ENCODE measurements around the gene MAP3K12. TPM values are rescaled to one million over a fixed set of nuclear protein-coding genes. Genes with fewer than 3 reads are reported as not detected.
"Not testable (repeated sequence)": the region's sequence is repeated elsewhere in the genome, so short reads cannot be mapped to it uniquely, and the experiment has no call there.

Gene MAP3K12
- total RNA-seq, 1 experiment from 2014 or later = 14.7 TPM

DNA sequence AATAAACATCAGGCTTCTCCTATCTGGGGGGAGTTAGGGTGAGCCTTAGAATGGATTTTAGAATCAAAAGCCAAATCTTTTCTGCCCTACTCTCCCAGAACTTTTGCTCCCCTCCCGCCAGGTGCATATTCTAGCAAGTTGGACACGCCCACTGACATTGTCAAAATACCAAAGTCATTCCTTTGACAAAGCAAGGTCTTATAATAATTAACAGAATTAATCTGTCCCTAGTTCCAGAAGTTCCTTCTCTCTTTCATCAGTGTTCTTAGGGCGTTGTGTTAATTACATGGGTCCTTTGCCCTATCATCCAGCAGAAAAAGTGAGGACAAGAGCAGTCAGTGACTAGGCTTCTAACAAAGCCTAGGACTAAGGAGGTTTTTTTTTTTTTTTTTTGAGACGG is 55.3 kb downstream of the MAP3K12 start:
- Histone ChIP-seq H3K27me3 (ENCODE audit: insufficient read depth, low read depth) (no peaks in the 10 kb centered on the region), H3F3A (ENCODE audit: insufficient read depth, low read depth) (peaks cover 46% of the 10 kb centered on the region), H3K27ac (no peak overlapping the region), H2AFZ (no peak overlapping the region), H3K9me2 (ENCODE audit: insufficient read depth) (no peaks in the 10 kb centered on the region), H3K4me1 (replicated peaks; ENCODE audit: insufficient read depth) (peaks cover 13% of the 10 kb centered on the region), H4K20me1 (ENCODE audit: insufficient read depth) (peaks cover 3% of the 10 kb centered on the region; the same call in 1 of the 2 replicates), H3K36me3 (ENCODE audit: low read depth) (peaks cover 19% of the 10 kb centered on the region), H3K9me3 (ENCODE audit: insufficient read depth, low read depth) (no peaks in the 10 kb centered on the region), H3K79me2 (ENCODE audit: low read depth) (peaks cover 35% of the 10 kb centered on the region), H3K4me3 (no peak overlapping the region), H3K4me2 (peak overlapping the region; percentile 25)
- intact Hi-C loops (cut with micrococcal nuclease; ENCODE audit: unreplicated experiment) = no loop called here
- ChIA-PET CTCF (interaction anchor here (0.7 kb wide), 1 partner anchor 16 kb away, joined by 10 read pairs; no protein-coding TSS in a partner anchor), POLR2A (ENCODE audit: unreplicated experiment) (interaction anchor here (0.6 kb wide), 1 partner anchor 76 kb away, joined by 10 read pairs; no protein-coding TSS in a partner anchor)
- DNase-seq = no peak
- TF ChIP-seq CTCF (conservative IDR thresholded peaks at IDR 0.05) (no peak), EZH2 (IDR thresholded peaks at IDR 0.05; ENCODE audit: low read depth) (no peak)
- BruUV-seq (replicated peaks) = no TSS peak

DNA sequence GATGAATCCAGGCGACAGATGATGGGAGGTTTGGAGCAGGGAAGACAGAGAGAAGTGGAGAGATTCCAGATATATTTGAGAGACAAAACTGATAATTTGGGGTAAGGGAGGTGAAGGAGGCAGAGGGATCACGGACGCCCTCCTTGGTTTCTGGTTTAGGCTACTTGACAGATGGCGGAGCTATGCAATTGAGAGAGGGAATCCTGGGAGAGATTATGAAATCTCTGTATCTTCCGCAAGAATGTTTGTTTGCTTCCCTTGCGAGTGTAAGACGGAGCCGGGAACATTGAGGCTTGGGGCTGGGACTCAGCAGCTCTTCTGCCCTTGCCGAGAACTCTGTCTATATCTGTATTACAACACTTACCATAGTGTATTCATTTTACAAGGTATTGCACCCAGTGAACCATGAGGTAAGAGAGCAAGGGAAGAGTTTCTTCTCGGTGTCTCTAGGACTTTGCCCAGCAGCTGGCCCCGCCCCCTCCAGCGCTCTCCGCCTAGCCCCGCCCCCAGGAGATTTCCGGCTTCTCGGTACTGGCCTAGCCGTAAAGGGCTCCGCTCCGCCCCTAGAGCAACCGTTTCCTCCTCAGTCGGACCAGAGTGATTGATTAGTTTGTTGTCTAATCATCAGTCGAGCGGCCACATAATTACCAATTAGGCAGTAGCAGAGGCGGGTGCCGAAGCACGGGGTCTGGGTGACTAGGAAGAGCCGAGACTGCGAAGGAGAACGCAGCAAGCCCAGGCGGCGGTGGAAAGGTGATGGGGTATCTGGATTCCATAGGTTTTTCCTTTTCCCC is 58.0 kb downstream of the MAP3K12 start, which contains the start of gene PRR13:
TSS of gene PRR13 (plus strand) at position 695 of the 794 bp plus-strand sequence. CDS start 981 bp downstream, outside the sequence.
- Histone ChIP-seq H3K9me3 (ENCODE audit: insufficient read depth, low read depth) (no peaks in the 10 kb centered on the region), H3K27ac (peak within 1 kb of the TSS; percentile 63), H2AFZ (peak within 1 kb of the TSS; percentile 88), H3K79me2 (ENCODE audit: low read depth) (peaks cover 35% of the 10 kb centered on the region), H3K27me3 (ENCODE audit: insufficient read depth, low read depth) (no peaks in the 10 kb centered on the region), H3K4me2 (peak within 1 kb of the TSS; percentile 75), H3F3A (ENCODE audit: insufficient read depth, low read depth) (peaks cover 28% of the 10 kb centered on the region), H3K9me2 (ENCODE audit: insufficient read depth) (no peaks in the 10 kb centered on the region), H3K4me3 (peak within 1 kb of the TSS; percentile 68), H3K36me3 (ENCODE audit: low read depth) (peaks cover 19% of the 10 kb centered on the region), H4K20me1 (ENCODE audit: insufficient read depth) (peaks cover 3% of the 10 kb centered on the region; the same call in 1 of the 2 replicates), H3K4me1 (replicated peaks; ENCODE audit: insufficient read depth) (peaks cover 13% of the 10 kb centered on the region)
- intact Hi-C loops (cut with micrococcal nuclease; ENCODE audit: unreplicated experiment) = loop anchor here (1.0 kb wide), 1 partner anchor 11 kb away; the partner anchor contains the start of gene PCBP2
- ChIA-PET POLR2A (ENCODE audit: unreplicated experiment) (interaction anchor here (0.5 to 0.6 kb wide), 5 partner anchors 13 to 371 kb away, joined by 3 to 5 read pairs (median 3); no protein-coding TSS in a partner anchor), CTCF (interaction anchor here (0.6 to 1.3 kb wide), 4 partner anchors 10 to 89 kb away, joined by 3 to 9 read pairs (median 4); no protein-coding TSS in a partner anchor)
- BruUV-seq (replicated peaks) = no TSS peak
- peak; percentile 96 to 98 for DNase-seq
- TF ChIP-seq CTCF (conservative IDR thresholded peaks at IDR 0.05) (no peak), EZH2 (IDR thresholded peaks at IDR 0.05; ENCODE audit: low read depth) (no peak)

GRCh38 chr12:53439582-53439981 is 59.7 kb downstream of the MAP3K12 start:
- H4K20me1 ChIP-seq (ENCODE audit: insufficient read depth); intact Hi-C loops (cut with micrococcal nuclease; ENCODE audit: unreplicated experiment); POLR2A ChIA-PET (ENCODE audit: unreplicated experiment); H3K27ac ChIP-seq; H2AFZ ChIP-seq; DNase-seq; H3K9me3 ChIP-seq (ENCODE audit: insufficient read depth, low read depth); H3K27me3 ChIP-seq (ENCODE audit: insufficient read depth, low read depth); H3K9me2 ChIP-seq (ENCODE audit: insufficient read depth); H3K4me2 ChIP-seq; H3K36me3 ChIP-seq (ENCODE audit: low read depth); H3K4me3 ChIP-seq; BruUV-seq (replicated peaks): not testable (repeated sequence)
- H3K4me1 ChIP-seq (replicated peaks; ENCODE audit: insufficient read depth) = peaks cover 13% of the 10 kb centered on the region
- H3F3A ChIP-seq (ENCODE audit: insufficient read depth, low read depth) = peaks cover 19% of the 10 kb centered on the region
- CTCF ChIA-PET = interaction anchor here (0.8 kb wide), 1 partner anchor 58 kb away, joined by 5 read pairs; no protein-coding TSS in a partner anchor
- peaks cover 26% of the 10 kb centered on the region for H3K79me2 ChIP-seq (ENCODE audit: low read depth)

GRCh38 chr12:53435326-53435725 is 63.9 kb downstream of the MAP3K12 start:
- H3K4me3 ChIP-seq; H3K4me1 ChIP-seq (replicated peaks; ENCODE audit: insufficient read depth); H2AFZ ChIP-seq; H3K9me3 ChIP-seq (ENCODE audit: insufficient read depth, low read depth); H3K4me2 ChIP-seq; BruUV-seq (replicated peaks); H4K20me1 ChIP-seq (ENCODE audit: insufficient read depth); H3K36me3 ChIP-seq (ENCODE audit: low read depth); H3K27me3 ChIP-seq (ENCODE audit: insufficient read depth, low read depth); H3K79me2 ChIP-seq (ENCODE audit: low read depth); H3K27ac ChIP-seq; POLR2A ChIA-PET (ENCODE audit: unreplicated experiment); intact Hi-C loops (cut with micrococcal nuclease; ENCODE audit: unreplicated experiment); H3F3A ChIP-seq (ENCODE audit: insufficient read depth, low read depth); H3K9me2 ChIP-seq (ENCODE audit: insufficient read depth); DNase-seq: not testable (repeated sequence)
- CTCF ChIA-PET = interaction anchor here (0.6 kb wide), 1 partner anchor 14 kb away, joined by 9 read pairs; no protein-coding TSS in a partner anchor

All from PC-9 (cell line).